HEK293 (cell line): ENCODE measurements around the gene NECAP2.

Experiments used
- CTCF ChIA-PET: fragments of 350-600 bp; formaldehyde crosslinking; extraction: SDS; loops from one replicate; lab custom pipeline; 2021; ENCODE audit warnings: antibody characterized with exemption; lab: Yijun Ruan, JAX
- POLR2A ChIA-PET: fragments of 300-600 bp; formaldehyde crosslinking; extraction: SDS; loops from one replicate; lab custom pipeline; 2020; ENCODE audit warnings: antibody characterized with exemption, inconsistent platforms; lab: Yijun Ruan, JAX
- H3K27ac ChIP-seq: fragments of 200-500 bp; sonication (Bioruptor generic); 2 replicates; pipeline ENCODE4 v1.5.1; 2014; ENCODE audit warnings: low read depth, low read length, control low read depth, inconsistent platforms; ENCODE audit errors: extremely low read depth
- H3K36me3 ChIP-seq, 2 experiments: fragments of 200-500 bp in 1 of 2; sonication (Bioruptor generic) in 1 of 2; 1 replicate in 1 of 2; 2 replicates in 1 of 2; pipeline ENCODE4 v1.5.1; 2014 to 2017; ENCODE audit warnings: inconsistent platforms in 2 of 2, low read length in 2 of 2; ENCODE audit not compliant: control insufficient read depth in 2 of 2, insufficient read depth in 1 of 2
- H3K4me1 ChIP-seq: fragments of 200-500 bp; sonication (Bioruptor generic); 2 replicates; pipeline ENCODE4 v1.5.1; 2014; ENCODE audit warnings: mild to moderate bottlenecking, low read length, inconsistent platforms; ENCODE audit not compliant: control insufficient read depth, insufficient read depth
- H3K4me3 ChIP-seq: 2 replicates; pipeline ENCODE4 v1.5.1; 2011; ENCODE audit warnings: low read depth, mild to moderate bottlenecking, control low read depth, low read length, moderate library complexity
- H3K9me3 ChIP-seq: fragments of 200-500 bp; sonication (Bioruptor generic); 2 replicates; pipeline ENCODE4 v1.5.1; 2014; ENCODE audit warnings: low read depth, low read length, inconsistent platforms; ENCODE audit not compliant: control insufficient read depth, insufficient read depth
- EGR2 ChIP-seq: fragments of 450-650 bp; formaldehyde crosslinking; IDR thresholded peaks from 2 replicates; pipeline ENCODE4 v1.5.1; 2016; ENCODE audit warnings: low read depth, missing biosample characterization, missing genetic modification characterization
- MZF1 ChIP-seq: fragments of 450-650 bp; formaldehyde crosslinking; IDR thresholded peaks from 2 replicates; pipeline ENCODE4 v1.5.1; 2017; ENCODE audit warnings: missing biosample characterization, missing genetic modification characterization, borderline replicate concordance
- PRDM4 ChIP-seq: fragments of 450-650 bp; formaldehyde crosslinking; IDR thresholded peaks from 2 replicates; pipeline ENCODE4 v1.5.1; 2017; ENCODE audit warnings: missing biosample characterization, missing genetic modification characterization
- ZFHX2 ChIP-seq: fragments of 450-650 bp; formaldehyde crosslinking; conservative IDR thresholded peaks from 2 replicates; pipeline ENCODE4 v1.5.1; 2016; ENCODE audit warnings: missing biosample characterization, missing genetic modification characterization
- ZIC2 ChIP-seq: fragments of 450-650 bp; formaldehyde crosslinking; IDR thresholded peaks from 2 replicates; pipeline ENCODE4 v1.5.1; 2016; ENCODE audit warnings: missing biosample characterization, missing genetic modification characterization
- ZNF140 ChIP-seq: fragments of 450-650 bp; formaldehyde crosslinking; IDR thresholded peaks from 2 replicates; pipeline ENCODE4 v1.5.1; 2016; ENCODE audit warnings: missing biosample characterization, missing genetic modification characterization
- ZNF2 ChIP-seq: fragments of 450-650 bp; formaldehyde crosslinking; IDR thresholded peaks from 2 replicates; pipeline ENCODE4 v1.5.1; 2016; ENCODE audit warnings: missing biosample characterization, missing genetic modification characterization
- ZNF423 ChIP-seq: fragments of 450-650 bp; formaldehyde crosslinking; IDR thresholded peaks from 2 replicates; pipeline ENCODE4 v1.5.1; 2016; ENCODE audit warnings: missing biosample characterization, missing genetic modification characterization
- ZNF433 ChIP-seq: fragments of 450-650 bp; formaldehyde crosslinking; IDR thresholded peaks from 2 replicates; pipeline ENCODE4 v1.5.1; 2016; ENCODE audit warnings: missing biosample characterization, missing genetic modification characterization, low read depth
- ZNF488 ChIP-seq: fragments of 450-650 bp; formaldehyde crosslinking; IDR thresholded peaks from 2 replicates; pipeline ENCODE4 v1.5.1; 2016; ENCODE audit warnings: missing biosample characterization, missing genetic modification characterization
- ZNF600 ChIP-seq: fragments of 450-650 bp; formaldehyde crosslinking; IDR thresholded peaks from 2 replicates; pipeline ENCODE4 v1.5.1; 2016; ENCODE audit warnings: missing biosample characterization, missing genetic modification characterization
- ZNF626 ChIP-seq: fragments of 450-650 bp; sonication (Bioruptor Pico); formaldehyde crosslinking; IDR thresholded peaks from 2 replicates; pipeline ENCODE4 v1.5.1; 2018; ENCODE audit warnings: missing biosample characterization, missing genetic modification characterization, inconsistent platforms
- ZNF677 ChIP-seq: fragments of 450-650 bp; IDR thresholded peaks from 2 replicates; pipeline ENCODE4 v1.5.0; 2018; ENCODE audit warnings: missing biosample characterization, mild to moderate bottlenecking, missing genetic modification characterization, moderate library complexity
- ZNF704 ChIP-seq: fragments of 450-650 bp; formaldehyde crosslinking; IDR thresholded peaks from 2 replicates; pipeline ENCODE4 v1.5.1; 2016; ENCODE audit warnings: missing biosample characterization, missing genetic modification characterization
- ZNF830 ChIP-seq: fragments of 450-650 bp; IDR thresholded peaks from 2 replicates; pipeline ENCODE4 v1.5.0; 2018; ENCODE audit warnings: missing biosample characterization, missing genetic modification characterization, low read depth, mild to moderate bottlenecking, moderate library complexity
- ZSCAN5A ChIP-seq: fragments of 450-650 bp; formaldehyde crosslinking; IDR thresholded peaks from 2 replicates; pipeline ENCODE4 v1.5.1; 2016; ENCODE audit warnings: missing biosample characterization, missing genetic modification characterization

The NECAP2 gene

GRCh38 chr1:16394977-16395376 is 45.5 kb upstream of the NECAP2 start (continued):
- TF ChIP-seq ZNF488 = no peak
- no peak for TF ChIP-seq ZNF626
- TF ChIP-seq PRDM4 (tag by site-specific recombination) = no peak
- TF ChIP-seq ZNF140 (tag by site-specific recombination) = no peak
- no peak for TF ChIP-seq ZNF433 (tag by site-specific recombination)

- Histone ChIP-seq H3K4me1 (no peaks in the 10 kb centered on the region; the same call in 1 of the 2 replicates), H3K9me3 (no peaks in the 10 kb centered on the region)
- TF ChIP-seq ZNF600 (tag by site-specific recombination) (peak; percentile 97), ZSCAN5A (no peak), ZNF704 (no peak), ZNF830 (no peak), ZNF423 (tag by site-specific recombination) (no peak)
- TF ChIP-seq, all 188 proteins: peak for 1
- Histone ChIP-seq H3K36me3 (peaks cover 0 to 77% of the 10 kb centered on the region in 2 experiments; a peak in 2 of 3 replicates), H3K4me3 (no peak overlapping the region), H3K27ac (no peak overlapping the region)
- ChIA-PET CTCF (no interaction called here), POLR2A (no interaction called here)
These were observed 43.9 kb upstream of the NECAP2 start for GRCh38 chr1:16396591-16396990.

- H3K36me3 ChIP-seq = peaks cover 0 to 76% of the 10 kb centered on the region in 2 experiments; a peak in 2 of 3 replicates
- no peak overlapping the region for H3K27ac ChIP-seq
- no peaks in the 10 kb centered on the region; the same call in 1 of the 2 replicates for H3K4me1 ChIP-seq
- POLR2A ChIA-PET = no interaction called here
- TF ChIP-seq ZNF2 (tag by site-specific recombination) (no peak), ZFHX2 (peak; percentile 65), ZNF677 (tag by site-specific recombination) (no peak), EGR2 (tag by site-specific recombination) (peak; percentile 51)
- CTCF ChIA-PET = no interaction called here
- H3K4me3 ChIP-seq = no peak overlapping the region
- H3K9me3 ChIP-seq = no peaks in the 10 kb centered on the region
These were observed 43.4 kb upstream of the NECAP2 start for GRCh38 chr1:16397120-16397519.

GRCh38 chr1:16398371-16398953 is 42.1 kb upstream of the NECAP2 start:
- CTCF ChIA-PET = interaction anchor here (0.5 to 0.6 kb wide), 2 partner anchors 24 to 72 kb away, joined by 3 read pairs; no protein-coding TSS in a partner anchor
- POLR2A ChIA-PET = no interaction called here
- H3K36me3 ChIP-seq = peaks cover 0 to 63% of the 10 kb centered on the region in 2 experiments; a peak in 2 of 3 replicates
- TF ChIP-seq MZF1 (tag by site-specific recombination) (no peak), ZIC2 (tag by site-specific recombination) (peak; percentile 45)
- TF ChIP-seq, all 188 proteins: peak for 1
- H3K4me1 ChIP-seq = no peaks in the 10 kb centered on the region
- no peaks in the 10 kb centered on the region for H3K9me3 ChIP-seq
- no peak overlapping the region for H3K4me3 ChIP-seq
- H3K27ac ChIP-seq = no peak overlapping the region
